Stimulated activated CD4-positive, alpha-beta T cell treated with anti-CD3 and anti-CD28 coated beads, Interleukin-12 subunit alpha, Interleukin-12 subunit beta, amount 100 ng/mL, for 24 hours (primary cell): ENCODE data around the gene FHAD1.
A peak's percentile ranks its signal among the peaks of the same experiment; 100 is the strongest.
"Not testable (repeated sequence)": the region's sequence is repeated elsewhere in the genome, so short reads cannot be mapped to it uniquely, and the experiment has no call there.

ENCODE experiments used
- DNase-seq, 2 experiments: peaks; one replicate each; pipeline ENCODE4 v3.0.0-alpha.2; 2020; ENCODE audit warnings: low read depth in 2 of 2

FHAD1 gene

GRCh38 chr1:15418806-15419515, 171.9 kb downstream of the FHAD1 start:
- no peak for DNase-seq

- no peak for DNase-seq
These were observed 173.9 kb downstream of the FHAD1 start for GRCh38 chr1:15420853-15421465.

GRCh38 chr1:15422871-15423270, 175.8 kb downstream of the FHAD1 start:
- DNase-seq, result no peak

- no peak for DNase-seq
These were observed 176.5 kb downstream of the FHAD1 start for GRCh38 chr1:15423355-15424077.

- no peak for DNase-seq
These were observed 177.2 kb downstream of the FHAD1 start for GRCh38 chr1:15424146-15424667.

- no peak for DNase-seq
These were observed 178.0 kb downstream of the FHAD1 start for GRCh38 chr1:15424981-15425380.

GRCh38 chr1:15425521-15425920, 178.5 kb downstream of the FHAD1 start:
- no peak for DNase-seq

- DNase-seq, result no peak
These were observed 178.9 kb downstream of the FHAD1 start for GRCh38 chr1:15425958-15426357.

GRCh38 chr1:15426492-15427279, 179.7 kb downstream of the FHAD1 start:
- DNase-seq, result no peak

GRCh38 chr1:15427280-15427666, 180.2 kb downstream of the FHAD1 start:
- no peak for DNase-seq

- DNase-seq, result not testable (repeated sequence)
These were observed 181.2 kb downstream of the FHAD1 start for GRCh38 chr1:15428252-15428651.

- DNase-seq, result no peak
These were observed 181.9 kb downstream of the FHAD1 start for GRCh38 chr1:15428815-15429435.

GRCh38 chr1:15429701-15430149, 182.7 kb downstream of the FHAD1 start:
- DNase-seq, result no peak

- peak; percentile 41 to 73 for DNase-seq
These were observed 184.0 kb downstream of the FHAD1 start for GRCh38 chr1:15430787-15431570.

- no peak for DNase-seq
These were observed 184.5 kb downstream of the FHAD1 start for GRCh38 chr1:15431571-15431948.

GRCh38 chr1:15432324-15432723, 185.3 kb downstream of the FHAD1 start:
- no peak for DNase-seq

- DNase-seq, result no peak
These were observed 186.4 kb downstream of the FHAD1 start for GRCh38 chr1:15433471-15433870.

GRCh38 chr1:15434739-15435138, 187.7 kb downstream of the FHAD1 start:
- not testable (repeated sequence) for DNase-seq

GRCh38 chr1:15435239-15436077, 188.4 kb downstream of the FHAD1 start:
- DNase-seq, result no peak
